Activated CD4-positive, alpha-beta T cell treated with anti-CD3 and anti-CD28 coated beads, Interleukin-2, Interleukin-4, amounts not matched to agents 100 ng/mL and 50 ng/mL, durations not matched to agents 16 hours and 8 hours (primary cell): ENCODE results near the gene HEXA.

Experiments
- DNase-seq: peaks from one replicate; pipeline ENCODE4 v3.0.0-alpha.2; 2020; ENCODE audit warnings: low spot score

HEXA gene

GRCh38 chr15:72319360-72319984 lies 56.3 kb downstream of the HEXA start:
- no peak for DNase-seq

DNA sequence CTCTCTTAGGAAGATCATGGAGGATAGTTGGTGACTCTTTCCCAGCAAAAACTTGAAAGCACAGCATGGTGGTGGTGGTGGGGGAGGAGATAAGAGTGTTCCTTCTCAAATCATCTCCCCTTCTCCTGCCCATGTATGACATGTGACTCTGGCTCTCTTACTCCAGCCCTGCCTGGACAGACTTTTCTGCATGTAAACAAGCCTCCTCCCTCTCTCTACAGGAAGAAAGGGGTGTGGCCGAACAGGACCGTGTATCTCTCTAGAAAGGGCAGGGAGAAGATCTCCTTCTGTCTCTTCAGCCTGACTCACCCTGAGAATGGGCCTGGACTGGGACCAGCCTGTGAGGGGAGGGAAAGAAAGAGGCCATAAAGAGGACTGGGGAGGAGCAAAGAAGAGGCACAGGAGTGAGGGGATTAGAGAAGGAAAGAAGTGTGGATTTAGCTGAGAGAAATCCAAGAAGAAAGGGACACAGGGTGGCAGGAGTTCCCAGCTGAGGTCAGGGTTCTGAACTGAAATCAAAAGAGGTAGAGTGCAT lies 57.3 kb downstream of the HEXA start:
- no peak for DNase-seq

- DNase-seq: no peak
Measured at GRCh38 chr15:72315706-72316370, 60.0 kb downstream of the HEXA start.

- DNase-seq: no peak
Measured at GRCh38 chr15:72313881-72314280, 61.9 kb downstream of the HEXA start.

GRCh38 chr15:72313448-72313840 lies 62.4 kb downstream of the HEXA start:
- no peak for DNase-seq

- peak; percentile 62 for DNase-seq
Measured at GRCh38 chr15:72312605-72313447, 63.0 kb downstream of the HEXA start.

GRCh38 chr15:72307026-72307425 lies 68.8 kb downstream of the HEXA start:
- no peak for DNase-seq

DNA sequence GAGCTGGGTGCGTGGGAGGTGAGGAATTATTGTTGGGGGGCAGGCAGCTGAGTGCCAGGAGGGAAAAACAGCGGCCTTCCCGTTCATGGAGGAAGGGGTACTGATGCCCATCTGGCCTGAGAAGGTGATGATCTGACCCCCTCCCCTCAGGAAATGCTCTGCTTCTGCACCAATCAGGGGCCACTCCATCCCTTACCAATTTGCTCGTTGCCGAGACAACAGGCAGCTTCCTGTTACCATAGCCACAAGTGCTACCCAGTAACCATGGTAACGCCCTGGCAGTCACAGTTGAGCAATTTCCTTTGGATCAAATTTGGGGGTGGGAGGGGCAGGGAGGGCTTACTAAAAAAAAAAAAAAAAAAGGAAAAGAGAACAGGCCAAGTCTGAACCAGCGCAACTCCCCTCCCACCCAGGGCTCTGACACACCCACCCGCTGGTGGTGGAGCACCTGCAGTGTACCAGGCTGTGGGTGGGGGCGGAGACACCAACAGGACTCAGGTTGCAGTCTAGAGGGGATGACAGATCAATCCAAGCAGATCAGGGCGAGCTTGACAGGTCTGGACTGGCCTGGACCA lies 69.5 kb downstream of the HEXA start:
- peak; percentile 65 for DNase-seq

DNA sequence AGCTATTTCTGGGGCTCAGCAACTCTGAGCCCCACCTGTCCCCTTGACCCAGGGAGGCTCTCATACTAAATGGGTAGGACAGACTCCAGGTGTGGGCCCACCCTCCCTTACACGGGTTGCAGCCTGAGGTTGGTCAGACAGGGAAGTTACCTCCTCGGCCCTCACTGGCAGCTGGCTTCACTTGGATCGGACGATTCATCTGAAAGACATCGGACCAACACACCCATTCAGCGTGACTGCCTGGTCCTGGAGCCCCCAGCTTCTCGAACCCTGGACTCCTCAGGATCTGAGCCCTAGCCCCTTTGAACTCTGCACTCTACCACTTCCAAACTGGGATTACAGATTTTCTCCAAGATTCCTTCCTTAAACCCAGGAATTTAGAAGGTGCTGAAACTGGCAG lies 71.2 kb downstream of the HEXA start:
- no peak for DNase-seq

GRCh38 chr15:72302955-72303354 lies 72.9 kb downstream of the HEXA start:
- no peak for DNase-seq
